ENCODE results near the gene SIGLEC5. TPM values are rescaled to one million over a fixed set of nuclear protein-coding genes. Genes with fewer than 3 reads are reported as not detected.

SIGLEC5 gene
- total and polyA plus RNA-seq, 10 donors: 5.9 to 12.9 (median 9.8) TPM; not detected in 5

- Histone ChIP-seq H3K36me3 (no peaks in the 10 kb centered on the region), H3K9me3 (no peaks in the 10 kb centered on the region), H3K27me3 (replicated peaks in 1 of 7) (peaks cover 0 to 34% (median 0%) of the 10 kb centered on the region in 7 donors), H3K4me3 (no peak overlapping the region), H3K4me1 (peaks cover 0 to 18% (median 12%) of the 10 kb centered on the region in 6 donors), H3K27ac (no peak overlapping the region)
- DNase-seq: no peak
- WGBS, 5 donors: 40 to 49% (median 45%) methylated on average over 4 of the region's 4 CpGs
- TF ChIP-seq POLR2AphosphoS5 (IDR thresholded peaks at IDR 0.05) (no peak), CTCF (IDR thresholded peaks at IDR 0.05 in 8 of 11, conservative IDR thresholded peaks at IDR 0.05 in 3 of 11) (no peak), POLR2A (IDR thresholded peaks at IDR 0.05) (no peak)
- intact Hi-C loops (cut with DNase I; ENCODE audit: low total_unique reads): no loop called here
Measured at GRCh38 chr19:51565583-51565982, 64.6 kb downstream of the SIGLEC5 start.

- WGBS, 5 donors: 17 to 36% (median 29%) methylated on average over 6 of the region's 6 CpGs
- intact Hi-C loops (cut with DNase I; ENCODE audit: low total_unique reads): no loop called here
- Histone ChIP-seq H3K36me3 (no peaks in the 10 kb centered on the region), H3K27me3 (replicated peaks in 1 of 7) (peaks cover 0 to 42% (median 0%) of the 10 kb centered on the region in 7 donors), H3K4me1 (peaks cover 0 to 15% (median 10%) of the 10 kb centered on the region in 6 donors), H3K4me3 (no peak overlapping the region), H3K9me3 (no peaks in the 10 kb centered on the region), H3K27ac (no peak overlapping the region)
- TF ChIP-seq POLR2AphosphoS5 (IDR thresholded peaks at IDR 0.05): no peak
- TF ChIP-seq POLR2A (IDR thresholded peaks at IDR 0.05): no peak
- no peak for TF ChIP-seq CTCF (IDR thresholded peaks at IDR 0.05 in 8 of 11, conservative IDR thresholded peaks at IDR 0.05 in 3 of 11)
- DNase-seq: no peak
Measured at GRCh38 chr19:51564791-51565190, 65.4 kb downstream of the SIGLEC5 start.

Small RNA genes lying within 50 kb of the gene (small RNA-seq; reads per million reads assigned to genes)
- gene AC018755.2: 0 reads per million in 4 donors

Other genes starting within 250 kb of the SIGLEC5 start
- gene LIM2, start 242.4 kb downstream of the SIGLEC5 start, total RNA-seq: not detected
- gene LIM2, start 242.4 kb downstream of the SIGLEC5 start, polyA plus RNA-seq: not detected
- 1 to 10 TPM in 1 of 7 donors, under 1 TPM in 2, not detected in 4; 0.20 to 2.4 (median 0.28) TPM for gene C19orf84, start 239.8 kb downstream of the SIGLEC5 start, total RNA-seq
- under 1 TPM; 0.13 to 0.23 (median 0.19) TPM for gene C19orf84, start 239.8 kb downstream of the SIGLEC5 start, polyA plus RNA-seq
- gene SIGLEC10, start 212.8 kb downstream of the SIGLEC5 start, total RNA-seq: 100 to 1,000 TPM in 4 of 7 donors, 10 to 100 TPM in 3; 68.9 to 155 (median 102) TPM
- gene SIGLEC10, start 212.8 kb downstream of the SIGLEC5 start, polyA plus RNA-seq: 10 to 100 TPM; 38.0 to 47.3 (median 41.2) TPM
- 10 to 100 TPM in 4 of 7 donors, 1 to 10 TPM in 3; 2.2 to 39.3 (median 10.1) TPM for gene SIGLEC8, start 171.9 kb downstream of the SIGLEC5 start, total RNA-seq
- gene SIGLEC8, start 171.9 kb downstream of the SIGLEC5 start, polyA plus RNA-seq: 1 to 10 TPM; 1.1 to 5.1 (median 3.5) TPM
- gene CEACAM18, start 151.9 kb downstream of the SIGLEC5 start, total RNA-seq: not detected
- not detected for gene CEACAM18, start 151.9 kb downstream of the SIGLEC5 start, polyA plus RNA-seq
- 10 to 100 TPM in 3 of 7 donors, 1 to 10 TPM in 4; 4.0 to 65.1 (median 7.0) TPM for gene SIGLEC12, start 128.6 kb downstream of the SIGLEC5 start, total RNA-seq
- 1 to 10 TPM; 2.0 to 5.3 (median 2.4) TPM for gene SIGLEC12, start 128.6 kb downstream of the SIGLEC5 start, polyA plus RNA-seq
- 1 to 10 TPM in 6 of 7 donors, under 1 TPM in 1; 0.91 to 5.8 (median 3.6) TPM for gene SIGLEC6, start 98.7 kb downstream of the SIGLEC5 start, total RNA-seq
- gene SIGLEC6, start 98.7 kb downstream of the SIGLEC5 start, polyA plus RNA-seq: 1 to 10 TPM in 1 of 3 donors, under 1 TPM in 2; 0.27 to 1.6 (median 0.30) TPM
- gene ZNF175, start 59.1 kb downstream of the SIGLEC5 start, total RNA-seq: 10 to 100 TPM; 10.5 to 24.4 (median 18.4) TPM
- gene ZNF175, start 59.1 kb downstream of the SIGLEC5 start, polyA plus RNA-seq: 1 to 10 TPM; 1.8 to 4.2 (median 2.0) TPM
- 100 to 1,000 TPM in 1 of 7 donors, 10 to 100 TPM in 4, not detected in 2; 40.1 to 101 (median 84.4) TPM for gene SIGLEC14, start 16.4 kb upstream of the SIGLEC5 start, total RNA-seq
- gene SIGLEC14, start 16.4 kb upstream of the SIGLEC5 start, polyA plus RNA-seq: 10 to 100 TPM; 13.3 to 20.8 (median 15.9) TPM
- 10 to 100 TPM; 16.4 to 29.3 (median 20.1) TPM for gene SPACA6, start 62.9 kb upstream of the SIGLEC5 start, total RNA-seq
- gene SPACA6, start 62.9 kb upstream of the SIGLEC5 start, polyA plus RNA-seq: 10 to 100 TPM in 2 of 3 donors, 1 to 10 TPM in 1; 9.6 to 44.2 (median 20.2) TPM
- under 1 TPM in 2 of 7 donors, not detected in 5; 0.22 to 0.54 TPM for gene HAS1, start 93.6 kb upstream of the SIGLEC5 start, total RNA-seq
- under 1 TPM in 2 of 3 donors, not detected in 1; 0.11 to 0.58 TPM for gene HAS1, start 93.6 kb upstream of the SIGLEC5 start, polyA plus RNA-seq
- 100 to 1,000 TPM; 103 to 344 (median 144) TPM for gene FPR1, start 121.5 kb upstream of the SIGLEC5 start, total RNA-seq
- 10 to 100 TPM in 2 of 3 donors, 1 to 10 TPM in 1; 7.2 to 24.1 (median 12.2) TPM for gene FPR1, start 121.5 kb upstream of the SIGLEC5 start, polyA plus RNA-seq
- gene FPR2, start 130.8 kb upstream of the SIGLEC5 start, total RNA-seq: 10 to 100 TPM; 18.6 to 88.0 (median 37.1) TPM
- gene FPR2, start 130.8 kb upstream of the SIGLEC5 start, polyA plus RNA-seq: 1 to 10 TPM; 1.5 to 3.8 (median 2.0) TPM
- 10 to 100 TPM in 5 of 7 donors, 1 to 10 TPM in 2; 3.4 to 19.7 (median 13.5) TPM for gene FPR3, start 164.8 kb upstream of the SIGLEC5 start, total RNA-seq
- gene FPR3, start 164.8 kb upstream of the SIGLEC5 start, polyA plus RNA-seq: 1 to 10 TPM; 3.9 to 5.4 (median 3.9) TPM

Data from spleen (tissue), 11 donors.